ENCODE measurements around the gene GPAT2.
"Not testable (repeated sequence)": the region's sequence is repeated elsewhere in the genome, so short reads cannot be mapped to it uniquely, and the experiment has no call there.

Gene GPAT2

GRCh38 chr2:96023701-96024100 lies 11.0 kb downstream of the GPAT2 start:
- DNase-seq: not testable (repeated sequence)

- DNase-seq: peak; percentile 72
Observed at GRCh38 chr2:96022701-96023447, 11.8 kb downstream of the GPAT2 start.

- not testable (repeated sequence) for DNase-seq
Observed at GRCh38 chr2:96022126-96022525, 12.6 kb downstream of the GPAT2 start.

DNA sequence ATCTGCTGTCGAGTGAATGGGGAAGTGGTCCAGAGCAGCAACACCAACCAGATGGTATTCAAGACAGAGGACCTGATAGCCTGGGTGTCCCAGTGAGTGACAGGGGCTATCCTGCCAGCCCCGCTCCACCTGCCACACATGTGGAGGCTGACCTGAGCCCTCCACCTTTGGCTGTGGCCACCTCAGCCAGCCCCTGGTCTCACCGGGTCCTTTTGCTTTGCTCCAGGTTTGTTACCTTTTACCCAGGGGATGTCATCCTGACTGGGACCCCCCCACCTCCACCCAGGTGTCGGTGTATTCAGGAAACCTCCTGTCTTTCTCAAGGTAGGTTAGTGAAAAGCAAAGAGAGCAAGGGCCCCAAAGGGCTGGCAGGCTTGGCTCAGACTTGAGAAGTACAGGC lies 13.6 kb downstream of the GPAT2 start:
- DNase-seq: not testable (repeated sequence)

GRCh38 chr2:96019909-96020590 lies 14.7 kb downstream of the GPAT2 start:
- not testable (repeated sequence) for DNase-seq

GRCh38 chr2:96016321-96016720 lies 18.4 kb downstream of the GPAT2 start:
- DNase-seq: not testable (repeated sequence)

DNA sequence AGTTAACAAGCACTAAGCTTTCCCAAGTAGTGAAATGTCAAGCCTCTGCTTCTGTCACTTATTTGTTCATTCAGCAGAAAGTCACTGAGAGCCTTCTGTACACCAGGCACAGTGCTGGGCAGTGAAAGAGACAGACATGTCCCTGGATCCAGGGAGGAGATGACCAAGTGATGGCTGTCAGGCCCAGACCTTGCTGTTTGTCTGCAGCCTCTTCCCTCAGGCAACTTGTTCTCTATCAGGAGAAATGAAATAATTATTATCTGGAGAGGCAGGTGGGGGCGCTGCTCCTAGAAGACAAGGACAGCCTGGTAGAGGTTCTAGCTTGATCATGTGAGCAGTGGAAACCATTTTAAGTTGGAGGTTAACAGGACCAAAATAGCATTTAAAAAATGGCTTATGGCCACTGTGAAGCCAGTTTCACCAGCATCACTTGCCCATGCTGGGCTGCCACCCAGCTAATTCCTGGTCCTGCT lies 21.9 kb downstream of the GPAT2 start:
- not testable (repeated sequence) for DNase-seq

- DNase-seq: not testable (repeated sequence)
Observed at GRCh38 chr2:96012086-96012791, 22.5 kb downstream of the GPAT2 start.

DNA sequence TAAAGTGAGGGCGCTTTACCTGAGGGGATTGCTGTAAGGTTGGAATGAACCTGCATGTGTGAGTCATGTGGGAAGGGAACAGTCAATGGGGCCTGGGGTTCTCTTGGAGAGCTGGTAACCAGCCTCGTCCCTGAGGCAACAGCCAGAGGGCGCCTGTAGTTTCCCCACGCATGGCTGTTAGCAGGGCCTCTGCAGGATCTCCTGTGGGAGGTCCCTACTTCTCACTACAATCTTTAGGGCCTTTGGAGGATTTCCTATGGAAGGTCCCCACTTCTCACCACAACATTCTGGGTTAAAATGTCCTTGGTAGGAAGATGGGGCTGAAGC lies 23.6 kb downstream of the GPAT2 start:
- peak; percentile 37 for DNase-seq

GRCh38 chr2:96010320-96011128 lies 24.2 kb downstream of the GPAT2 start:
- DNase-seq: peak; percentile 86

- DNase-seq: not testable (repeated sequence)
Observed at GRCh38 chr2:96009833-96010232, 24.9 kb downstream of the GPAT2 start.

- not testable (repeated sequence) for DNase-seq
Observed at GRCh38 chr2:96008051-96008450, 26.7 kb downstream of the GPAT2 start.

GRCh38 chr2:96006248-96006647 lies 28.5 kb downstream of the GPAT2 start:
- DNase-seq: not testable (repeated sequence)

- DNase-seq: peak; percentile 46
Observed at GRCh38 chr2:95992520-95993272, 42.0 kb downstream of the GPAT2 start.

DNA sequence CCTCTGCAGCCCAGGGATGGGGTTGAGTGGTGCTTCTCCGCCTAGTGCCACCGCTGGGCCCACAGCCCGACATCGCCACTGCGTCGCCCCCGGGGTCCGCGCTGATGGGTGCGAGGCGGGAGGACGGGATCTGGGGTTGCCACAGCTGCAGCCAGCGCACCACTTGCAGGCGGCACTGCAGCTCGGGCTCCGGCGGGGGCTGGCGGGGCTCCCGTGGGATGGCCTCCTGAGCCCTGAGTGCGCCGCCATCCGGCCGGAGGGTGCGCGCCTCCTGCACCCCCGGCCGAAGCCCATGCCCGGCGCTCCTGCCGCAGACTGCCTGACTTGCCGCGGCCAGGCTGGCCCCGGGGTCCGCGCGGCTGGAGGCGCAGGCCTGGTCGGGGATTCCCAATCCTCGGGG lies 42.6 kb downstream of the GPAT2 start:
- DNase-seq: not testable (repeated sequence)

GRCh38 chr2:95991351-95992094 lies 43.2 kb downstream of the GPAT2 start, which contains the start of gene ANKRD36C:
Gene ANKRD36C (minus strand): TSS chr2:95991824. CDS start chr2:95991708, 116 bp downstream.
- peak; percentile 21 for DNase-seq

DNA sequence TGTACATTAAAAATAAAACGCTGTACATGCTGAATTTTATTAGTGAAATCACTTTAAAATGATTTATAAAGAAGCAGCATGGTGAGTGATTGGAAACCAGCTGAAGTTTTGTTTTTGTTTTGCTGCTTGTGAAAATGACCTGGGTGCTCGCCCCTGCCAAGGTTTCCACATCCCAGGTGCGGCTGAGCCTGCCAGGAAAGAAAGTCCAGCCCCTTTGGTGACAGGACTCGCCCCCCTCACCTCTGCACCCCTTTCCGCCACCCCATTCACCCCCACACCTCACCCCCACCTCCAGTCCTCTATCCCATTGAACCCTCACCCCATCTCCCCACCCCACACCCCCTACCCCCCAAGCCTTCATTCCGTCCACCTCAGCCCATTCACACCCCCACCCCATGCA lies 43.8 kb downstream of the GPAT2 start:
- not testable (repeated sequence) for DNase-seq
